Measurements from ENCODE around the gene TTC28. TPM values are rescaled to one million over a fixed set of nuclear protein-coding genes. Genes with fewer than 3 reads are reported as not detected.

Gene TTC28
- total RNA-seq, 4 donors from 2014 or later = 35.6 to 42.6 (median 36.9) TPM

DNA sequence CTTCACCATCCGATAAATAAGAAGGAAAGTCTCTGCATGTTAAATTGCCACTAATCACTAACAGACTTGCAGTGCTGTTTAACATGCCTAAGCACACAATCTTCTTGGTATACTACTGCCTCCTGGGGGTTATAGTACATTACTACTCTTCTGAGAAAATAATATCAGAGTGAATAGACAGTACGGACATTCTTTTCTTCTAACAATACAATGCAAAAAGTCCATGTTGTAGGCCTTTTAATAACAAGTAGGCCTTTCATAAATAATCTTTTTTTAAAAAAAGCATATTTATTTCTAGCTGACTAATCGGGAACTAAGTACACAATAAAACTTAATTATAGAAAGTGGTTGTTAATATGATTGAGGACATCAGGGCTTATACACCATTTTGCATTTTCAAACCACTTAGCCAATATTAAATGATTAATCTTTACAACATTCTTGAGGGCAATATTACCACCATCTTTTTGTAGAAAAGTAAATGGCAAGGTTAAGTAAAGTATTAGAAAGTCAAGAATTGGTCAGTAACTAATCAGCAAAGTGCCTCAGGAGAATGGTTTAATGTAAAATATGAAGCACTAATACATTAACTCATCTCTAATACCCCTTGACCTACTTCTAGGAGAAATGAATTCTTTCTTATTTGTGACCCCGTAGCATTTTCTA lies 84.7 kb downstream of the TTC28 start:
- Histone ChIP-seq H3K27ac (replicated peaks in 1 of 4) (no peak overlapping the region), H3K9me3 (no peaks in the 10 kb centered on the region), H3K36me3 (no peaks in the 10 kb centered on the region), H3K4me1 (peaks cover 0 to 10% (median 8%) of the 10 kb centered on the region in 4 donors), H3K4me3 (no peak overlapping the region), H3K27me3 (no peaks in the 10 kb centered on the region)
- WGBS = 32% methylated on average over 4 of the region's 4 CpGs
- intact Hi-C loops (cut with DNase I) = loop anchor here (2.0 to 10.0 kb wide), 3 partner anchors 440 to 574 kb away; no protein-coding TSS in a partner anchor
- TF ChIP-seq POLR2AphosphoS5 (IDR thresholded peaks at IDR 0.05) = no peak
- TF ChIP-seq, protein P1, sequence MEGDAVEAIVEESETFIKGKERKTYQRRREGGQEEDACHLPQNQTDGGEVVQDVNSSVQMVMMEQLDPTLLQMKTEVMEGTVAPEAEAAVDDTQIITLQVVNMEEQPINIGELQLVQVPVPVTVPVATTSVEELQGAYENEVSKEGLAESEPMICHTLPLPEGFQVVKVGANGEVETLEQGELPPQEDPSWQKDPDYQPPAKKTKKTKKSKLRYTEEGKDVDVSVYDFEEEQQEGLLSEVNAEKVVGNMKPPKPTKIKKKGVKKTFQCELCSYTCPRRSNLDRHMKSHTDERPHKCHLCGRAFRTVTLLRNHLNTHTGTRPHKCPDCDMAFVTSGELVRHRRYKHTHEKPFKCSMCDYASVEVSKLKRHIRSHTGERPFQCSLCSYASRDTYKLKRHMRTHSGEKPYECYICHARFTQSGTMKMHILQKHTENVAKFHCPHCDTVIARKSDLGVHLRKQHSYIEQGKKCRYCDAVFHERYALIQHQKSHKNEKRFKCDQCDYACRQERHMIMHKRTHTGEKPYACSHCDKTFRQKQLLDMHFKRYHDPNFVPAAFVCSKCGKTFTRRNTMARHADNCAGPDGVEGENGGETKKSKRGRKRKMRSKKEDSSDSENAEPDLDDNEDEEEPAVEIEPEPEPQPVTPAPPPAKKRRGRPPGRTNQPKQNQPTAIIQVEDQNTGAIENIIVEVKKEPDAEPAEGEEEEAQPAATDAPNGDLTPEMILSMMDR (IDR thresholded peaks at IDR 0.05) = peak; percentile 73 to 85 (median 79)
- no peak for DNase-seq (ENCODE audit: extremely low spot score)

DNA sequence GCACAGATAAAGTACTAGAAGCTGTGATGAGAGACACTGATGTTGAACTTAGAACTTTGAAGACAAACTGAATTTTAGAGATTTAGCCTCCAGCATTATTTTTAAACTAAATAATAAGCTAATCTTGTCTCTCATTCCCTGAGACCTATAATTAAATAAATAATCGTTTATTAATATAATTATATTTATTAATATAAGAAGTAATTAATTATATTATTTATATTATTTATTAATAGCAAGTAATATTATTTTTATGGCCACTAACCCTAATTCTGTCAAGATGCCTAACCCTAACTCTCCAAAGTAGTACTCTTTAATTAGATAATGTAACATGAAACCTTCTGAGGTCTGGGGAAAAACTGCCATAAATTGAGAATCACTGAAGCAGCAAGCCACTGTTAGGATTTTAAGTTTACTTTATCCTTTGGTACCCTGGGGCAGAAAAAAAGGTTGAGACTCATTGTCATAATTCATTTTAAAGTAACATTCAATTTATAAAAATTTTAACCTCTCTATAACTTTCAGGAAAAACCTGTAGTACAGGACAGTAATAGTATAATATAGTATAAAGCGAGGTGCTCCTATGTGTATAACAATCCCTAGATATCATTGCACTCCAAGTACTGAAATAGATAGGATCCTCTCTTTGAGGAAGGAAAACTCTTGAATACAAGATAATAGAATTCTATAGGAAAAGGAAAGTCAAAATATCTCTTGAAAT lies 85.4 kb downstream of the TTC28 start:
- intact Hi-C loops (cut with DNase I) = loop anchor here (2.0 to 10.0 kb wide), 3 partner anchors 439 to 573 kb away; no protein-coding TSS in a partner anchor
- 58% methylated on average over 2 of the region's 2 CpGs for WGBS
- no peak overlapping the region for H3K27ac ChIP-seq (replicated peaks in 1 of 4)
- peaks cover 0 to 10% (median 8%) of the 10 kb centered on the region in 4 donors for H3K4me1 ChIP-seq
- H3K4me3 ChIP-seq = no peak overlapping the region
- TF ChIP-seq POLR2A (IDR thresholded peaks at IDR 0.05; ENCODE audit: low read depth) = no peak
- no peak for TF ChIP-seq POLR2AphosphoS5 (IDR thresholded peaks at IDR 0.05)
- TF ChIP-seq, protein P1 (IDR thresholded peaks at IDR 0.05) = no peak
- TF ChIP-seq EP300 (IDR thresholded peaks at IDR 0.05) = no peak
- H3K36me3 ChIP-seq = no peaks in the 10 kb centered on the region
- H3K27me3 ChIP-seq = no peaks in the 10 kb centered on the region
- no peak for DNase-seq (ENCODE audit: extremely low spot score)
- H3K9me3 ChIP-seq = no peaks in the 10 kb centered on the region

DNA sequence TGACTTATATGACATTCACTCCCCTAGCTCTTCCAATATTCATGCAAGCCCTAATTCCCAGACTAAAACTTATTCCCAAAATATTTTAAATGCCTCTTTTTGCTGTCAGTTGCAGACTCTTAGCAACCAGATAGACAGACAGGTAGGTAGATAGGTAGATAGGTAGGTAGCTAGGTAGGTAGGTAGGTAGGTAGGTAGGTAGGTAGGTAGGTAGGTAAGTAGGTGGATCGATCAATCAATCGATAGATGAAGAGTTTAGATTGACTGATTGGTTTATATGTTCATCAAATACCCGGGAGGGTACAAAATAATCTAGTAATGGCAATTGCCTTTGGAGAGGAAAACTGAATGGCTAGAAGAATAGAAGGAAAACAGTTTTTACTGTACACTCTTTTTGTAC lies 86.3 kb downstream of the TTC28 start:
- Histone ChIP-seq H3K27me3 (no peaks in the 10 kb centered on the region), H3K36me3 (no peaks in the 10 kb centered on the region), H3K4me3 (no peak overlapping the region), H3K4me1 (peaks cover 0 to 10% (median 8%) of the 10 kb centered on the region in 4 donors), H3K27ac (replicated peaks in 1 of 4) (no peak overlapping the region), H3K9me3 (no peaks in the 10 kb centered on the region)
- 95% methylated on average over 3 of the region's 3 CpGs for WGBS
- intact Hi-C loops (cut with DNase I) = loop anchor here (10.0 kb wide), 1 partner anchor 438 kb away; no protein-coding TSS in a partner anchor
- no peak for DNase-seq (ENCODE audit: extremely low spot score)
- TF ChIP-seq, protein P1 (IDR thresholded peaks at IDR 0.05) = no peak
- no peak for TF ChIP-seq POLR2AphosphoS5 (IDR thresholded peaks at IDR 0.05)
- TF ChIP-seq EP300 (IDR thresholded peaks at IDR 0.05) = no peak
- no peak for TF ChIP-seq POLR2A (IDR thresholded peaks at IDR 0.05; ENCODE audit: low read depth)

DNA sequence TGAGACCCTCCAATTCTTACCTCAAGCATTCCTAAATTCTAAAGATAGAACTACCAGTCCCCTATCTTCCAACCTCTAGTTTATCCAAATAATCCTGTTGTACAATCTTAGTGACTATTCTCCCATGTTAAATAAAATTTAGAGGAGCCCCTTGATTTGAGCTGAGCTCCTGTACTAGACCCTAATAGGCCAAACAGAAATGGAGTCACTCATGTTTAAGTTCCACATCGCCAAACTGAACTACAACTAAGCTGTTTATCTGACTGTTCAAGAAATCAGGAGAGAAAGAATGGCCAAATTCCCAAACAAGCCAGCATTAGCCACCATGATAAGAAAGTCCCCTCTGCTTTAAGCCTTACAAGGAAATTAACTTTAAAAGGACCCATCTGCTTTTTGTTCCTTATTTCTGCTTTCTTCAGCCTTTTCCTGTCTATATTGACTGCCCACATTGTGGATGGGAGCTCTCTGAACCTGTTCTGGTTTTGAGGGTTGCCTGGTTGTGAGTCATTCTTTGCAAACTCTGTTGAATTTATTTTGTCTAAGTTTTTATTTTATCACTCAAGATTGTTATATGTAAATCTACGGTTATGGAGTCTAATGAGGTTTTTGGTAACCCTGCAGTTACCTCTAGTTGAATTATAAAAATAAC lies 90.4 kb downstream of the TTC28 start:
- H3K4me1 ChIP-seq = peaks cover 0 to under 1% (median 0%) of the 10 kb centered on the region in 4 donors
- no peak for DNase-seq (ENCODE audit: extremely low spot score)
- no peak overlapping the region for H3K4me3 ChIP-seq
- no peak overlapping the region for H3K27ac ChIP-seq (replicated peaks in 1 of 4)
- H3K9me3 ChIP-seq = no peaks in the 10 kb centered on the region
- no peaks in the 10 kb centered on the region for H3K27me3 ChIP-seq
- TF ChIP-seq POLR2AphosphoS5 (IDR thresholded peaks at IDR 0.05) (no peak), EP300 (IDR thresholded peaks at IDR 0.05) (no peak), POLR2A (IDR thresholded peaks at IDR 0.05; ENCODE audit: low read depth) (no peak)
- TF ChIP-seq, protein P1 (IDR thresholded peaks at IDR 0.05) = no peak
- intact Hi-C loops (cut with DNase I) = no loop called here
- no peaks in the 10 kb centered on the region for H3K36me3 ChIP-seq
- 87% methylated on average over 2 of the region's 2 CpGs for WGBS

All from esophagus muscularis mucosa (tissue), 4 donors.